ENCODE data around the gene AKR7A3. TPM values are rescaled to one million over a fixed set of nuclear protein-coding genes. Genes with fewer than 3 reads are reported as not detected.

The AKR7A3 gene
- total and polyA plus RNA-seq, 9 of the 15 experiments (the other 6 are each of a cell fraction or from before 2014, with no cell fraction given) = 0.04 to 1.5 (median 0.44) TPM; not detected in 1

DNA sequence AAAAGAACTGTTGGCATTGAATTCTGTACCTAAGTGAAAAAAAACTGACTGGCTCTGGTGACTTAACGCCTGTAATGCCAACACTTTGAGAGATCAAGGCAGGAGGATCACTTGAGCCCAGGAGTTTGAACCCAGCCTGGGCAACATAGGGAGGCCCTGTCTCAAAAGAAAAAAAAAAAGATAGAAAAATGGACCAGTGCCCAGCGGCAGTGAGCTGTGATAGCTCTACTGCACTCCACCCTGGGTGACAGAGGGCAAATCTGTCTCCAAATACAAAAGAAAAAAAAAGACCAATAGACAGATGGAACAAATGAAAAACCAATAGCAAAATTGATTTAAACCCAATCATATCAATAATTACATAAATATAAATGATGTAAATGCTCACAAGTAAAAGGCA, 674 bp upstream of the AKR7A3 start:
- Histone ChIP-seq H3K4me3 (no peak overlapping the region), H3K36me3 (ENCODE audit: control insufficient read depth, insufficient read depth, low read length) (no peaks in the 10 kb centered on the region), H3K27me3 (ENCODE audit: control insufficient read depth in 2 of 2, insufficient read depth in 2 of 2, low read length in 2 of 2) (no peaks in the 10 kb centered on the region), H3K9ac (ENCODE audit: insufficient read depth in 1 of 2, low read depth in 2 of 2, low read length in 2 of 2) (no peak overlapping the region), H3K79me2 (ENCODE audit: control insufficient read depth, insufficient read depth, low read length) (no peaks in the 10 kb centered on the region), H3K9me1 (ENCODE audit: control insufficient read depth, insufficient read depth, low read length) (no peaks in the 10 kb centered on the region), H2AFZ (ENCODE audit: low read depth, low read length) (no peak overlapping the region), H3K27ac (ENCODE audit: extremely low read depth, low read depth, low read length) (no peak overlapping the region), H3K4me1 (replicated peaks in 1 of 2; ENCODE audit: control insufficient read depth in 2 of 2, insufficient read depth in 2 of 2, low read length in 2 of 2) (peaks cover 0 to 5% of the 10 kb centered on the region in 2 experiments; a peak in 1 of 5 replicates), H3K4me2 (ENCODE audit: insufficient read depth, low read length) (no peak overlapping the region), H3K9me3 (replicated peaks; ENCODE audit: control insufficient read depth, insufficient read depth, low read depth, low read length) (no peaks in the 10 kb centered on the region), H4K20me1 (replicated peaks; ENCODE audit: control insufficient read depth, insufficient read depth, low read length) (no peaks in the 10 kb centered on the region)
- WGBS (ENCODE audit: insufficient coverage, low coverage, missing lambda C conversion rate) = 47% methylated on average over 2 of the region's 2 CpGs
- CTCF ChIA-PET (ENCODE audit: low intra/inter-chr PET ratio) = no interaction called here
- DNase-seq (ENCODE audit: extremely low read depth in 1 of 4, low spot score in 3 of 4) = no peak
- FAIRE-seq = no peak
- in situ Hi-C loops (cut with MboI) (no loop called here), intact Hi-C loops (cut with micrococcal nuclease) (no loop called here)
- no TSS peak for BruUV-seq (replicated peaks)
- POLR2A ChIA-PET = no interaction called here
- ATAC-seq = no peak
- TF ChIP-seq ILK (tag; IDR thresholded peaks at IDR 0.05; ENCODE audit: borderline replicate concordance, low read depth) (no peak), NCOA6 (IDR thresholded peaks at IDR 0.05) (no peak), RNF2 (IDR thresholded peaks at IDR 0.05) (no peak), ZNF174 (CRISPR knock-in tag; IDR thresholded peaks at IDR 0.05) (no peak), HOXB6 (CRISPR knock-in tag; IDR thresholded peaks at IDR 0.05; ENCODE audit: borderline replicate concordance) (no peak), SAFB (IDR thresholded peaks at IDR 0.05; ENCODE audit: borderline replicate concordance, low read depth, low read length) (no peak), RHOXF2B (CRISPR knock-in tag; conservative IDR thresholded peaks at IDR 0.05) (no peak), HDAC1 (IDR thresholded peaks at IDR 0.05) (no peak)
- TF ChIP-seq, protein P1, sequence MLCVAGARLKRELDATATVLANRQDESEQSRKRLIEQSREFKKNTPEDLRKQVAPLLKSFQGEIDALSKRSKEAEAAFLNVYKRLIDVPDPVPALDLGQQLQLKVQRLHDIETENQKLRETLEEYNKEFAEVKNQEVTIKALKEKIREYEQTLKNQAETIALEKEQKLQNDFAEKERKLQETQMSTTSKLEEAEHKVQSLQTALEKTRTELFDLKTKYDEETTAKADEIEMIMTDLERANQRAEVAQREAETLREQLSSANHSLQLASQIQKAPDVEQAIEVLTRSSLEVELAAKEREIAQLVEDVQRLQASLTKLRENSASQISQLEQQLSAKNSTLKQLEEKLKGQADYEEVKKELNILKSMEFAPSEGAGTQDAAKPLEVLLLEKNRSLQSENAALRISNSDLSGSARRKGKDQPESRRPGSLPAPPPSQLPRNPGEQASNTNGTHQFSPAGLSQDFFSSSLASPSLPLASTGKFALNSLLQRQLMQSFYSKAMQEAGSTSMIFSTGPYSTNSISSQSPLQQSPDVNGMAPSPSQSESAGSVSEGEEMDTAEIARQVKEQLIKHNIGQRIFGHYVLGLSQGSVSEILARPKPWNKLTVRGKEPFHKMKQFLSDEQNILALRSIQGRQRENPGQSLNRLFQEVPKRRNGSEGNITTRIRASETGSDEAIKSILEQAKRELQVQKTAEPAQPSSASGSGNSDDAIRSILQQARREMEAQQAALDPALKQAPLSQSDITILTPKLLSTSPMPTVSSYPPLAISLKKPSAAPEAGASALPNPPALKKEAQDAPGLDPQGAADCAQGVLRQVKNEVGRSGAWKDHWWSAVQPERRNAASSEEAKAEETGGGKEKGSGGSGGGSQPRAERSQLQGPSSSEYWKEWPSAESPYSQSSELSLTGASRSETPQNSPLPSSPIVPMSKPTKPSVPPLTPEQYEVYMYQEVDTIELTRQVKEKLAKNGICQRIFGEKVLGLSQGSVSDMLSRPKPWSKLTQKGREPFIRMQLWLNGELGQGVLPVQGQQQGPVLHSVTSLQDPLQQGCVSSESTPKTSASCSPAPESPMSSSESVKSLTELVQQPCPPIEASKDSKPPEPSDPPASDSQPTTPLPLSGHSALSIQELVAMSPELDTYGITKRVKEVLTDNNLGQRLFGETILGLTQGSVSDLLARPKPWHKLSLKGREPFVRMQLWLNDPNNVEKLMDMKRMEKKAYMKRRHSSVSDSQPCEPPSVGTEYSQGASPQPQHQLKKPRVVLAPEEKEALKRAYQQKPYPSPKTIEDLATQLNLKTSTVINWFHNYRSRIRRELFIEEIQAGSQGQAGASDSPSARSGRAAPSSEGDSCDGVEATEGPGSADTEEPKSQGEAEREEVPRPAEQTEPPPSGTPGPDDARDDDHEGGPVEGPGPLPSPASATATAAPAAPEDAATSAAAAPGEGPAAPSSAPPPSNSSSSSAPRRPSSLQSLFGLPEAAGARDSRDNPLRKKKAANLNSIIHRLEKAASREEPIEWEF (CRISPR knock-in tag; IDR thresholded peaks at IDR 0.05) = no peak
- TF ChIP-seq, protein P2, sequence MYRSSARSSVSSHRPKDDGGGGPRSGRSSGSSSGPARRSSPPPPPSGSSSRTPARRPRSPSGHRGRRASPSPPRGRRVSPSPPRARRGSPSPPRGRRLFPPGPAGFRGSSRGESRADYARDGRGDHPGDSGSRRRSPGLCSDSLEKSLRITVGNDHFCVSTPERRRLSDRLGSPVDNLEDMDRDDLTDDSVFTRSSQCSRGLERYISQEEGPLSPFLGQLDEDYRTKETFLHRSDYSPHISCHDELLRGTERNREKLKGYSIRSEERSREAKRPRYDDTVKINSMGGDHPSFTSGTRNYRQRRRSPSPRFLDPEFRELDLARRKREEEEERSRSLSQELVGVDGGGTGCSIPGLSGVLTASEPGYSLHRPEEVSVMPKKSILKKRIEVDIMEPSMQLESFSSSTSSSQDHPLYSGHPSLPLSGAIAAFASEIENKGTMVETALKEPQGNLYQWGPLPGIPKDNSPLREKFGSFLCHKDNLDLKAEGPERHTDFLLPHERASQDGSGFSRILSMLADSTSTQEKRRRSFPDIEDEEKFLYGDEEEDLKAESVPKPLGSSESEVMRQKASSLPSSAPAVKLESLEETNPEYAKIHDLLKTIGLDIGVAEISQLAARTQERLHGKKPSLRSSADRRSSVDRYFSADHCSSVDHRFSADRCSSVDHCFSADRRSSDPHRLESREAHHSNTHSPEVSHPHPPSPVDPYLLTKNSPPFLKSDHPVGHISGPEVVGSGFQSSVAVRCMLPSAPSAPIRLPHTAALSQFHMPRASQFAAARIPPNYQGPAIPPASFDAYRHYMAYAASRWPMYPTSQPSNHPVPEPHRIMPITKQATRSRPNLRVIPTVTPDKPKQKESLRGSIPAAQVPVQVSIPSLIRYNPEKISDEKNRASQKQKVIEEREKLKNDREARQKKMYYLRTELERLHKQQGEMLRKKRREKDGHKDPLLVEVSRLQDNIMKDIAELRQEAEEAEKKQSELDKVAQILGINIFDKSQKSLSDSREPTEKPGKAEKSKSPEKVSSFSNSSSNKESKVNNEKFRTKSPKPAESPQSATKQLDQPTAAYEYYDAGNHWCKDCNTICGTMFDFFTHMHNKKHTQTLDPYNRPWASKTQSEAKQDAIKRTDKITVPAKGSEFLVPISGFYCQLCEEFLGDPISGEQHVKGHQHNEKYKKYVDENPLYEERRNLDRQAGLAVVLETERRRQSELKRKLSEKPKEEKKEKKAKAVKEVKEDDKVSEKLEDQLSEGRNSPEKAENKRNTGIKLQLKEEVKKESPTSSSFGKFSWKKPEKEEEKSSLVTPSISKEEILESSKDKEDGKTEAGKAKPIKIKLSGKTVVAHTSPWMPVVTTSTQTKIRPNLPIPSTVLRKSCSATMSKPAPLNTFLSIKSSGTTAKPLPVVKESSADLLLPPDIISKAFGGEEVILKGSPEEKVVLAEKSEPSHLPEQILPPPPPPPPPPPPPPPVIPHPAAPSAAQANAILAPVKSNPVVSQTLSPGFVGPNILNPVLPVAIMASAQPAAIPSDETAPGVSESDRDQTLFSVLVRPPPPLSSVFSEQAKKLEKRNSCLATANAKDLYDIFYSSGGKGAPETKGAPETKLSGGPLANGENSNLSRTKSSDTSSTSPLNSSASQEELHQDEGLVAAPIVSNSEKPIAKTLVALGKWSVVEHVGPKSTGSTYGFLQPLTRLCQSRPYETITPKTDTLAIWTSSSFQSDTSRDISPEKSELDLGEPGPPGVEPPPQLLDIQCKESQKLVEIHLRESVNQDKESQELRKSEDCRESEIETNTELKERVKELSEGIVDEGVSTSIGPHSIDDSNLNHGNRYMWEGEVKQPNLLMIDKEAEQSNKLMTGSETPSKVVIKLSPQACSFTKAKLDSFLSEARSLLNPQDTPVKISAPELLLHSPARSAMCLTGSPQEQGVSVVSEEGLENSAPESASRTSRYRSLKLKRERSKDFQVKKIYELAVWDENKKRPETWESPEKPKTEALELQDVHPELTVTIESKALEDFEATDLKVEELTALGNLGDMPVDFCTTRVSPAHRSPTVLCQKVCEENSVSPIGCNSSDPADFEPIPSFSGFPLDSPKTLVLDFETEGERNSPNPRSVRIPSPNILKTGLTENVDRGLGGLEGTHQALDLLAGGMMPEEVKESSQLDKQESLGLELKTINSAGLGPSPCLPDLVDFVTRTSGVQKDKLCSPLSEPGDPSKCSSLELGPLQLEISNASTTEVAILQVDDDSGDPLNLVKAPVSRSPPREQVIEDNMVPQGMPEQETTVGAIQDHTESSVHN (IDR thresholded peaks at IDR 0.05; ENCODE audit: borderline replicate concordance in 1 of 2, low read depth in 1 of 2) = no peak

All from K562 (cell line).